Neural progenitor cell (in vitro differentiated cells): ENCODE results near the gene KMT2E. TPM values are rescaled to one million over a fixed set of nuclear protein-coding genes. Genes with fewer than 3 reads are reported as not detected.

Experiments used
- DNase-seq: peaks from one replicate; pipeline ENCODE4 v3.0.0-alpha.2; 2016; ENCODE audit warnings: low spot score
- H2AFZ ChIP-seq: fragments of 200-600 bp; sonication (generic); replicated peaks from 2 replicates; pipeline ENCODE4 v1.6.1; 2016; ENCODE audit warnings: antibody characterized with exemption
- H3F3A ChIP-seq: fragments of 200-600 bp; sonication (generic); 2 replicates; pipeline ENCODE4 v1.6.1; 2016; ENCODE audit warnings: antibody characterized with exemption, low read depth
- H3K27ac ChIP-seq: fragments of 200-600 bp; sonication (generic); 2 replicates; pipeline ENCODE4 v1.5.1; 2016; ENCODE audit warnings: mild to moderate bottlenecking
- H3K27me3 ChIP-seq: fragments of 200-600 bp; sonication (generic); 2 replicates; pipeline ENCODE4 v1.6.1; 2016; ENCODE audit warnings: mild to moderate bottlenecking, moderate library complexity
- H3K36me3 ChIP-seq: fragments of 200-600 bp; sonication (generic); 2 replicates; pipeline ENCODE4 v1.5.1; 2016
- H3K4me1 ChIP-seq: fragments of 200-600 bp; sonication (generic); 2 replicates; pipeline ENCODE4 v1.6.1; 2016; ENCODE audit warnings: mixed run types
- H3K4me2 ChIP-seq: fragments of 200-600 bp; sonication (generic); 2 replicates; pipeline ENCODE4 v1.6.1; 2016
- H3K4me3 ChIP-seq: fragments of 200-600 bp; sonication (generic); 2 replicates; pipeline ENCODE4 v1.5.1; 2016
- H3K79me2 ChIP-seq: fragments of 200-600 bp; sonication (generic); 2 replicates; pipeline ENCODE4 v1.6.1; 2016; ENCODE audit warnings: low read depth
- H3K9ac ChIP-seq: fragments of 200-600 bp; sonication (generic); 2 replicates; pipeline ENCODE4 v1.6.1; 2016
- H3K9me3 ChIP-seq: fragments of 200-600 bp; sonication (generic); 2 replicates; pipeline ENCODE4 v1.5.1; 2016; ENCODE audit warnings: low read depth
- H4K20me1 ChIP-seq: fragments of 200-600 bp; sonication (generic); 2 replicates; pipeline ENCODE4 v1.6.1; 2016; ENCODE audit warnings: low read depth
- H3K27ac Mint-ChIP-seq: 3 replicates; pipeline ENCODE4 v1.8.0; 2021; ENCODE audit warnings: mixed read lengths
- H3K27me3 Mint-ChIP-seq: 2 replicates; pipeline ENCODE4 v1.8.0; 2022; ENCODE audit warnings: low read depth, mild to moderate bottlenecking, inconsistent platforms, moderate library complexity, mixed read lengths; ENCODE audit not compliant: insufficient read depth
- H3K36me3 Mint-ChIP-seq: 3 replicates; pipeline ENCODE4 v1.8.0; 2021; ENCODE audit warnings: mixed read lengths
- H3K4me1 Mint-ChIP-seq: 3 replicates; pipeline ENCODE4 v1.8.0; 2021; ENCODE audit warnings: mixed read lengths
- H3K4me3 Mint-ChIP-seq: 3 replicates; pipeline ENCODE4 v1.8.0; 2021; ENCODE audit warnings: mild to moderate bottlenecking, moderate library complexity, mixed read lengths
- H3K9me3 Mint-ChIP-seq: 3 replicates; pipeline ENCODE4 v1.8.0; 2020; ENCODE audit warnings: mixed read lengths
- CTCF ChIP-seq: fragments of 200-600 bp; sonication (generic); IDR thresholded peaks from 2 replicates; pipeline ENCODE4 v1.5.1; 2017; ENCODE audit warnings: antibody characterized with exemption, mild to moderate bottlenecking
- EZH2 ChIP-seq: fragments of 200-600 bp; sonication (generic); IDR thresholded peaks from 2 replicates; pipeline ENCODE4 v1.6.1; 2017; ENCODE audit warnings: antibody characterized with exemption, mild to moderate bottlenecking, moderate library complexity
- EZH2phosphoT487 ChIP-seq: fragments of 200-600 bp; sonication (generic); IDR thresholded peaks from 2 replicates; pipeline ENCODE4 v1.6.1; 2017; ENCODE audit warnings: antibody characterized with exemption
- total RNA-seq: library from RNA; depleted of rRNA; stranded (reverse); fragments of >200 nt; gene quantifications from 2 replicates; pipeline ENCODE4 v1.2.3, GENCODE V29; 2015; ENCODE audit warnings: low replicate concordance

Gene KMT2E
- total RNA-seq, 1 donor from 2014 or later, result 124 TPM

- Histone ChIP-seq H3K9ac (no peak overlapping the region), H3K79me2 (no peaks in the 10 kb centered on the region), H4K20me1 (no peaks in the 10 kb centered on the region), H3K27me3 (no peaks in the 10 kb centered on the region), H3K9me3 (no peaks in the 10 kb centered on the region), H3K4me1 (peaks cover 7% of the 10 kb centered on the region), H3K4me2 (no peak overlapping the region), H2AFZ (no peak overlapping the region), H3K4me3 (no peak overlapping the region), H3F3A (no peaks in the 10 kb centered on the region), H3K27ac (no peak overlapping the region), H3K36me3 (peaks cover 3% of the 10 kb centered on the region)
- DNase-seq, result no peak
- Mint-ChIP-seq H3K27ac (no peak overlapping the region), H3K27me3 (no peaks in the 10 kb centered on the region), H3K4me1 (peaks cover 53% of the 10 kb centered on the region), H3K36me3 (peaks cover 53% of the 10 kb centered on the region), H3K4me3 (no peak overlapping the region), H3K9me3 (peaks cover 1% of the 10 kb centered on the region)
- no peak for TF ChIP-seq EZH2phosphoT487
- TF ChIP-seq EZH2, result no peak
- no peak for TF ChIP-seq CTCF
Observed at GRCh38 chr7:105000200-105000599, 13.8 kb upstream of the KMT2E start.

GRCh38 chr7:105000927-105001336, 13.1 kb upstream of the KMT2E start:
- Histone ChIP-seq H4K20me1 (no peaks in the 10 kb centered on the region), H3K79me2 (no peaks in the 10 kb centered on the region), H3K36me3 (peaks cover 3% of the 10 kb centered on the region), H3K9me3 (no peaks in the 10 kb centered on the region), H3K9ac (no peak overlapping the region), H3K27ac (no peak overlapping the region), H3K4me2 (no peak overlapping the region), H3K4me1 (peaks cover 7% of the 10 kb centered on the region), H3K27me3 (no peaks in the 10 kb centered on the region), H3K4me3 (no peak overlapping the region), H3F3A (no peaks in the 10 kb centered on the region), H2AFZ (no peak overlapping the region)
- peaks cover 55% of the 10 kb centered on the region for H3K4me1 Mint-ChIP-seq
- peaks cover 3% of the 10 kb centered on the region for H3K9me3 Mint-ChIP-seq
- H3K36me3 Mint-ChIP-seq, result peaks cover 48% of the 10 kb centered on the region
- H3K4me3 Mint-ChIP-seq, result no peak overlapping the region
- no peak for TF ChIP-seq EZH2
- TF ChIP-seq EZH2phosphoT487, result no peak
- no peak for TF ChIP-seq CTCF
- H3K27ac Mint-ChIP-seq, result no peak overlapping the region
- no peak for DNase-seq
- H3K27me3 Mint-ChIP-seq, result peaks cover 2% of the 10 kb centered on the region

- H3K9me3 ChIP-seq, result no peaks in the 10 kb centered on the region
- no peak overlapping the region for H2AFZ ChIP-seq
- H3F3A ChIP-seq, result no peaks in the 10 kb centered on the region
- TF ChIP-seq EZH2phosphoT487, result no peak
- Mint-ChIP-seq H3K27ac (no peak overlapping the region), H3K4me3 (no peak overlapping the region), H3K9me3 (peaks cover 3% of the 10 kb centered on the region), H3K27me3 (peaks cover 2% of the 10 kb centered on the region), H3K4me1 (peaks cover 58% of the 10 kb centered on the region), H3K36me3 (peaks cover 50% of the 10 kb centered on the region)
- H3K27ac ChIP-seq, result no peak overlapping the region
- no peak for DNase-seq
- no peak overlapping the region for H3K4me3 ChIP-seq
- no peak overlapping the region for H3K4me2 ChIP-seq
- H3K27me3 ChIP-seq, result no peaks in the 10 kb centered on the region
- H3K79me2 ChIP-seq, result no peaks in the 10 kb centered on the region
- peaks cover 3% of the 10 kb centered on the region for H3K36me3 ChIP-seq
- peaks cover 7% of the 10 kb centered on the region for H3K4me1 ChIP-seq
- no peaks in the 10 kb centered on the region for H4K20me1 ChIP-seq
- H3K9ac ChIP-seq, result no peak overlapping the region
Observed at GRCh38 chr7:105001652-105002184, 12.3 kb upstream of the KMT2E start.

- Mint-ChIP-seq H3K36me3 (peaks cover 57% of the 10 kb centered on the region), H3K9me3 (peaks cover 3% of the 10 kb centered on the region), H3K4me1 (peaks cover 67% of the 10 kb centered on the region), H3K27ac (peak overlapping the region; percentile 13), H3K4me3 (peak overlapping the region; percentile 57), H3K27me3 (peaks cover 2% of the 10 kb centered on the region)
- H3K27ac ChIP-seq, result no peak overlapping the region
- H3K36me3 ChIP-seq, result peaks cover 3% of the 10 kb centered on the region
- H3K9me3 ChIP-seq, result no peaks in the 10 kb centered on the region
- peaks cover 7% of the 10 kb centered on the region for H3K4me1 ChIP-seq
- H3K4me3 ChIP-seq, result no peak overlapping the region
- no peak for DNase-seq
- no peaks in the 10 kb centered on the region for H3K27me3 ChIP-seq
- no peaks in the 10 kb centered on the region for H3K79me2 ChIP-seq
- no peak overlapping the region for H2AFZ ChIP-seq
- H3K4me2 ChIP-seq, result no peak overlapping the region
- no peaks in the 10 kb centered on the region for H4K20me1 ChIP-seq
- no peak overlapping the region for H3K9ac ChIP-seq
- TF ChIP-seq EZH2phosphoT487 (no peak), CTCF (no peak), EZH2 (no peak)
- H3F3A ChIP-seq, result no peaks in the 10 kb centered on the region
Observed at GRCh38 chr7:105003275-105003674, 10.7 kb upstream of the KMT2E start.
